ENCODE results near the gene RHPN2. TPM values are rescaled to one million over a fixed set of nuclear protein-coding genes. Genes with fewer than 3 reads are reported as not detected.
A peak's percentile ranks its signal among the peaks of the same experiment; 100 is the strongest.

RHPN2 gene
- total RNA-seq, result 10 to 100 TPM; 40.0 to 78.3 TPM

GRCh38 chr19:33064792-33065550 is at the start of gene RHPN2:
Gene RHPN2, minus strand, starts transcription at chr19:33064888. Its CDS starts 36 bp downstream, at chr19:33064852.
- intact Hi-C loops (cut with DNase I), result no loop called here
- DNase-seq, result peak; percentile 86
- no peak for TF ChIP-seq CTCF (IDR thresholded peaks at IDR 0.05)
- Histone ChIP-seq H3K36me3 (no peaks in the 10 kb centered on the region), H3K27me3 (no peaks in the 10 kb centered on the region), H3K4me3 (peak within 1 kb of the TSS; percentile 76), H3K27ac (peak within 1 kb of the TSS; percentile 75), H3K9ac (ENCODE audit: low read depth in 2 of 2, low read length in 2 of 2) (peak within 1 kb of the TSS; percentile 84 to 91), H3K9me3 (no peaks in the 10 kb centered on the region), H3K4me1 (peaks cover 6% of the 10 kb centered on the region)

GRCh38 chr19:33114312-33114711 is 49.6 kb upstream of the RHPN2 start:
- Histone ChIP-seq H3K36me3 (peaks cover 4% of the 10 kb centered on the region), H3K27me3 (no peaks in the 10 kb centered on the region), H3K9ac (ENCODE audit: low read depth in 2 of 2, low read length in 2 of 2) (no peak overlapping the region), H3K4me3 (no peak overlapping the region), H3K4me1 (no peaks in the 10 kb centered on the region), H3K27ac (no peak overlapping the region), H3K9me3 (no peaks in the 10 kb centered on the region)
- intact Hi-C loops (cut with DNase I), result no loop called here
- TF ChIP-seq CTCF (IDR thresholded peaks at IDR 0.05), result no peak
- no peak for DNase-seq

GRCh38 chr19:33111587-33111986 is 46.9 kb upstream of the RHPN2 start:
- no peak overlapping the region for H3K9ac ChIP-seq (ENCODE audit: low read depth in 2 of 2, low read length in 2 of 2)
- intact Hi-C loops (cut with DNase I), result no loop called here
- H3K9me3 ChIP-seq, result no peaks in the 10 kb centered on the region
- H3K27ac ChIP-seq, result no peak overlapping the region
- H3K4me3 ChIP-seq, result no peak overlapping the region
- H3K36me3 ChIP-seq, result no peaks in the 10 kb centered on the region
- H3K4me1 ChIP-seq, result no peaks in the 10 kb centered on the region
- no peaks in the 10 kb centered on the region for H3K27me3 ChIP-seq
- no peak for DNase-seq
- TF ChIP-seq CTCF (IDR thresholded peaks at IDR 0.05), result no peak

- DNase-seq, result no peak
- H3K36me3 ChIP-seq, result no peaks in the 10 kb centered on the region
- intact Hi-C loops (cut with DNase I), result no loop called here
Observed at GRCh38 chr19:33110137-33110910, 45.6 kb upstream of the RHPN2 start.

GRCh38 chr19:33108161-33108560 is 43.5 kb upstream of the RHPN2 start:
- no peak overlapping the region for H3K9ac ChIP-seq (ENCODE audit: low read depth in 2 of 2, low read length in 2 of 2)
- H3K36me3 ChIP-seq, result no peaks in the 10 kb centered on the region
- H3K9me3 ChIP-seq, result no peaks in the 10 kb centered on the region
- H3K27ac ChIP-seq, result no peak overlapping the region
- H3K4me1 ChIP-seq, result no peaks in the 10 kb centered on the region
- no peak overlapping the region for H3K4me3 ChIP-seq
- DNase-seq, result no peak
- intact Hi-C loops (cut with DNase I), result no loop called here
- TF ChIP-seq CTCF (IDR thresholded peaks at IDR 0.05), result no peak
- no peaks in the 10 kb centered on the region for H3K27me3 ChIP-seq

More at GRCh38 chr19:33110137-33110910, 45.6 kb upstream of the RHPN2 start:
- TF ChIP-seq CTCF (IDR thresholded peaks at IDR 0.05), result no peak
- no peaks in the 10 kb centered on the region for H3K4me1 ChIP-seq
- no peak overlapping the region for H3K4me3 ChIP-seq
- H3K27me3 ChIP-seq, result no peaks in the 10 kb centered on the region
- no peak overlapping the region for H3K27ac ChIP-seq
- no peak overlapping the region for H3K9ac ChIP-seq (ENCODE audit: low read depth in 2 of 2, low read length in 2 of 2)
- no peaks in the 10 kb centered on the region for H3K9me3 ChIP-seq
